Esophagus squamous epithelium (tissue), 4 donors: ENCODE data around the gene UBE2F.

Source experiments
- POLR2A ChIP-seq, 4 donors: fragments of 450-650 bp; IDR thresholded peaks; one replicate each; pipeline ENCODE4 v1.6.1; 2017; ENCODE audit warnings: antibody characterized with exemption in 4 of 4, mild to moderate bottlenecking in 4 of 4, moderate library complexity in 3 of 4
- TF ChIP-seq, protein P1 (sequence below), 6 experiments: fragments of 450-650 bp in 4 of 6; fragments of 200-600 bp in 2 of 6; sonication (generic) in 2 of 6; IDR thresholded peaks; one replicate each; pipeline ENCODE4 v1.5.1; 2016 to 2019; ENCODE audit warnings: antibody characterized with exemption in 6 of 6, mild to moderate bottlenecking in 4 of 6, moderate library complexity in 4 of 6

DNA sequence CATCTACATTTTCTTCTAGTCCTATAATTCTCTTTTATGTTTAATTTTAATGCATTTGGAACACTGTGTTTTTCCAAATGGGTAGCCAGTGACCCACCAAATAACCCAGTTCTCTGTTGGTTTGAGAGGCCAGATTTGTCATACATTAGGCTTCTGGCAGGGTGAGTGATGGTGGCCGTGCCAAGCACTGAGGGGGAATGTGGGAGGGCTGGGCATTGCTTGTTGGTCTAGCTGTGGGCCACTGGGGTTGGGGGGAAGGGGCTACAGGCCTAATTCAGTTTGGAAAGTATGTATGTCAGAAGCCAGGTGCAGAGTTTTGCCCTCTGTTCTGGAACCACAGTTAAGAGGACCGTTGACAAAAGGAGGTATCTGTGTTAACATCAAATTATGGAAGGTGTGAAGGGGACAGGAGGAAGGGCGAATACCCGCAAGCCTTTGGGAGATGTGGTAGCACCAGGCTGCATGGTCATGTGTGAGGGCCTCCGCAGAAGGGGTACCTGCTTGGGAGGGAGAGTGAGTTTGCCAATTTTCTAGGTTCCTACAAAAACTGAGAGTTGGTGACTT lies 55.9 kb downstream of the UBE2F start:
- TF ChIP-seq, protein P1, sequence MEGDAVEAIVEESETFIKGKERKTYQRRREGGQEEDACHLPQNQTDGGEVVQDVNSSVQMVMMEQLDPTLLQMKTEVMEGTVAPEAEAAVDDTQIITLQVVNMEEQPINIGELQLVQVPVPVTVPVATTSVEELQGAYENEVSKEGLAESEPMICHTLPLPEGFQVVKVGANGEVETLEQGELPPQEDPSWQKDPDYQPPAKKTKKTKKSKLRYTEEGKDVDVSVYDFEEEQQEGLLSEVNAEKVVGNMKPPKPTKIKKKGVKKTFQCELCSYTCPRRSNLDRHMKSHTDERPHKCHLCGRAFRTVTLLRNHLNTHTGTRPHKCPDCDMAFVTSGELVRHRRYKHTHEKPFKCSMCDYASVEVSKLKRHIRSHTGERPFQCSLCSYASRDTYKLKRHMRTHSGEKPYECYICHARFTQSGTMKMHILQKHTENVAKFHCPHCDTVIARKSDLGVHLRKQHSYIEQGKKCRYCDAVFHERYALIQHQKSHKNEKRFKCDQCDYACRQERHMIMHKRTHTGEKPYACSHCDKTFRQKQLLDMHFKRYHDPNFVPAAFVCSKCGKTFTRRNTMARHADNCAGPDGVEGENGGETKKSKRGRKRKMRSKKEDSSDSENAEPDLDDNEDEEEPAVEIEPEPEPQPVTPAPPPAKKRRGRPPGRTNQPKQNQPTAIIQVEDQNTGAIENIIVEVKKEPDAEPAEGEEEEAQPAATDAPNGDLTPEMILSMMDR (IDR thresholded peaks at IDR 0.05) = no peak
- TF ChIP-seq POLR2A (IDR thresholded peaks at IDR 0.05) = no peak
